ENCODE measurements around the gene CDC25A. TPM values are rescaled to one million over a fixed set of nuclear protein-coding genes. Genes with fewer than 3 reads are reported as not detected.

The CDC25A gene
- total and polyA plus RNA-seq, 2 of the 13 experiments (the other 11 are each of a cell fraction or from before 2014, with no cell fraction given), result 7.9 to 45.4 TPM

DNA sequence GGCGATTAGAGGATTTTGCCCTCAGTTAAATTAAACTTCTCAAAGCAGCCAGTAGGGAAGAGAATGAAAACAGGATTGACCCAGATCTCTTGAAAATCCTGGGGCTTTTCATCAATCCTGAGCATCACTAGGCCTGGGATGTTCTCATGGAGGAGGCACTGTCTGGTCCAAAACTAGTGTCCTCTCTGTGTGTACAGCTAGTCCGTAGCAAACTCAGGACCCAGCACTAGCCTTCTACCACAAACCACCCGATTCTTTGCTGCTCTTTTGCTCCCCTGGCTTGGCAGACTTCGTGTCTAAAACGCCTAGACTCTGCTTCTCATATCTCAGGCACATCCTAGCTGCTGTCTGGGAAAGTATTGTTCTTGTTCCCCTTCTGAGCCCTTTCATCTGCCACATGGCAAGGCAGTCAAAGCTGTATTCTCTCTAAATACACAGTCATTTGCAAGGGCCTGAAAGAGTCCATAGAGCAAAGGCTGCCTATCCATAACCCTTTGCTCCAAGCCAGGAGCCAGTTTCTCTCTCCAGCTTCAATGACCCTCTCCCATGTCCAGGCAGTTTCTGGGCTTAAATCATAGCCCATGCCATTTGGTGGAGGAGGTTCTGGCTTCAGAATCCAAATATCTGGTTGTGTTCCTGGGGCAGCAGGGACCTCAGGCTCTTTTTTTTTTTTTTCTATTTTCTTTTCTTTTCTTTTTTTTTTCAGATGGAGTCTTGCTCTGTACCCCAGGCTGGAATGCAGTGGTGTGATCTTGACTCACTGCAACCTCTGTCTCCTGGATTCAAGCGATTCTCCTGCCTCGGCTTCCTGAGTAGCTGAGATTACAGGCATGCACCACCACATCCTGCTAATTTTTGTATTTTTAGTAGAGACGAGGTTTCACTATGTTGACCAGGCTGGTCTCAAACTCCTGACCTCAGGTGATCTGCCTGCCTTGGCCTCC lies 52.4 kb downstream of the CDC25A start (continued):
- TF ChIP-seq ZFX (CRISPR knock-in tag; IDR thresholded peaks at IDR 0.05; ENCODE audit: low read depth) (peak; percentile 45; the same call in 1 of the 2 replicates), HES4 (CRISPR knock-in tag; IDR thresholded peaks at IDR 0.05; ENCODE audit: borderline replicate concordance) (no peak), ZSCAN29 (CRISPR knock-in tag; conservative IDR thresholded peaks at IDR 0.05) (0 out of 2 replicates have a peak, but pooled peaks have one; percentile 27), SNAPC2 (CRISPR knock-in tag; IDR thresholded peaks at IDR 0.05) (no peak), ZC3H13 (CRISPR knock-in tag; IDR thresholded peaks at IDR 0.05) (no peak), GZF1 (CRISPR knock-in tag; IDR thresholded peaks at IDR 0.05) (0 out of 2 replicates have a peak, but pooled peaks have one; percentile 51), HDAC2 (CRISPR knock-in tag; IDR thresholded peaks at IDR 0.05) (peak; percentile 35; the same call in 1 of the 2 replicates), PHF8 (CRISPR knock-in tag; IDR thresholded peaks at IDR 0.05) (0 out of 2 replicates have a peak, but pooled peaks have one; percentile 29), SOX5 (CRISPR knock-in tag; IDR thresholded peaks at IDR 0.05; ENCODE audit: borderline replicate concordance) (peak; percentile 77), ZNF746 (CRISPR knock-in tag; IDR thresholded peaks at IDR 0.05) (no peak), ZNF24 (IDR thresholded peaks at IDR 0.05) (no peak)
- TF ChIP-seq, protein P1, sequence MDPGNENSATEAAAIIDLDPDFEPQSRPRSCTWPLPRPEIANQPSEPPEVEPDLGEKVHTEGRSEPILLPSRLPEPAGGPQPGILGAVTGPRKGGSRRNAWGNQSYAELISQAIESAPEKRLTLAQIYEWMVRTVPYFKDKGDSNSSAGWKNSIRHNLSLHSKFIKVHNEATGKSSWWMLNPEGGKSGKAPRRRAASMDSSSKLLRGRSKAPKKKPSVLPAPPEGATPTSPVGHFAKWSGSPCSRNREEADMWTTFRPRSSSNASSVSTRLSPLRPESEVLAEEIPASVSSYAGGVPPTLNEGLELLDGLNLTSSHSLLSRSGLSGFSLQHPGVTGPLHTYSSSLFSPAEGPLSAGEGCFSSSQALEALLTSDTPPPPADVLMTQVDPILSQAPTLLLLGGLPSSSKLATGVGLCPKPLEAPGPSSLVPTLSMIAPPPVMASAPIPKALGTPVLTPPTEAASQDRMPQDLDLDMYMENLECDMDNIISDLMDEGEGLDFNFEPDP (CRISPR knock-in tag; conservative IDR thresholded peaks at IDR 0.05), result 0 out of 2 replicates have a peak, but pooled peaks have one; percentile 43
- TF ChIP-seq, protein P2, sequence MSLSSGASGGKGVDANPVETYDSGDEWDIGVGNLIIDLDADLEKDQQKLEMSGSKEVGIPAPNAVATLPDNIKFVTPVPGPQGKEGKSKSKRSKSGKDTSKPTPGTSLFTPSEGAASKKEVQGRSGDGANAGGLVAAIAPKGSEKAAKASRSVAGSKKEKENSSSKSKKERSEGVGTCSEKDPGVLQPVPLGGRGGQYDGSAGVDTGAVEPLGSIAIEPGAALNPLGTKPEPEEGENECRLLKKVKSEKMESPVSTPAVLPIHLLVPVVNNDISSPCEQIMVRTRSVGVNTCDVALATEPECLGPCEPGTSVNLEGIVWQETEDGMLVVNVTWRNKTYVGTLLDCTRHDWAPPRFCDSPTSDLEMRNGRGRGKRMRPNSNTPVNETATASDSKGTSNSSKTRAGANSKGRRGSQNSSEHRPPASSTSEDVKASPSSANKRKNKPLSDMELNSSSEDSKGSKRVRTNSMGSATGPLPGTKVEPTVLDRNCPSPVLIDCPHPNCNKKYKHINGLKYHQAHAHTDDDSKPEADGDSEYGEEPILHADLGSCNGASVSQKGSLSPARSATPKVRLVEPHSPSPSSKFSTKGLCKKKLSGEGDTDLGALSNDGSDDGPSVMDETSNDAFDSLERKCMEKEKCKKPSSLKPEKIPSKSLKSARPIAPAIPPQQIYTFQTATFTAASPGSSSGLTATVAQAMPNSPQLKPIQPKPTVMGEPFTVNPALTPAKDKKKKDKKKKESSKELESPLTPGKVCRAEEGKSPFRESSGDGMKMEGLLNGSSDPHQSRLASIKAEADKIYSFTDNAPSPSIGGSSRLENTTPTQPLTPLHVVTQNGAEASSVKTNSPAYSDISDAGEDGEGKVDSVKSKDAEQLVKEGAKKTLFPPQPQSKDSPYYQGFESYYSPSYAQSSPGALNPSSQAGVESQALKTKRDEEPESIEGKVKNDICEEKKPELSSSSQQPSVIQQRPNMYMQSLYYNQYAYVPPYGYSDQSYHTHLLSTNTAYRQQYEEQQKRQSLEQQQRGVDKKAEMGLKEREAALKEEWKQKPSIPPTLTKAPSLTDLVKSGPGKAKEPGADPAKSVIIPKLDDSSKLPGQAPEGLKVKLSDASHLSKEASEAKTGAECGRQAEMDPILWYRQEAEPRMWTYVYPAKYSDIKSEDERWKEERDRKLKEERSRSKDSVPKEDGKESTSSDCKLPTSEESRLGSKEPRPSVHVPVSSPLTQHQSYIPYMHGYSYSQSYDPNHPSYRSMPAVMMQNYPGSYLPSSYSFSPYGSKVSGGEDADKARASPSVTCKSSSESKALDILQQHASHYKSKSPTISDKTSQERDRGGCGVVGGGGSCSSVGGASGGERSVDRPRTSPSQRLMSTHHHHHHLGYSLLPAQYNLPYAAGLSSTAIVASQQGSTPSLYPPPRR (CRISPR knock-in tag; IDR thresholded peaks at IDR 0.05; ENCODE audit: borderline replicate concordance), result 0 out of 2 replicates have a peak, but pooled peaks have one; percentile 16
- TF ChIP-seq, protein P3, sequence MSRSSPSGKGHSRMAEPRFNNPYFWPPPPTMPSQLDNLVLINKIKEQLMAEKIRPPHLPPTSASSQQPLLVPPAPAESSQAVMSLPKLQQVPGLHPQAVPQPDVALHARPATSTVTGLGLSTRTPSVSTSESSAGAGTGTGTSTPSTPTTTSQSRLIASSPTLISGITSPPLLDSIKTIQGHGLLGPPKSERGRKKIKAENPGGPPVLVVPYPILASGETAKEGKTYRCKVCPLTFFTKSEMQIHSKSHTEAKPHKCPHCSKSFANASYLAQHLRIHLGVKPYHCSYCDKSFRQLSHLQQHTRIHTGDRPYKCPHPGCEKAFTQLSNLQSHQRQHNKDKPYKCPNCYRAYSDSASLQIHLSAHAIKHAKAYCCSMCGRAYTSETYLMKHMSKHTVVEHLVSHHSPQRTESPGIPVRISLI (CRISPR knock-in tag; IDR thresholded peaks at IDR 0.05; ENCODE audit: borderline replicate concordance), result peak; percentile 36; the same call in 1 of the 2 replicates
- TF ChIP-seq, protein P4, sequence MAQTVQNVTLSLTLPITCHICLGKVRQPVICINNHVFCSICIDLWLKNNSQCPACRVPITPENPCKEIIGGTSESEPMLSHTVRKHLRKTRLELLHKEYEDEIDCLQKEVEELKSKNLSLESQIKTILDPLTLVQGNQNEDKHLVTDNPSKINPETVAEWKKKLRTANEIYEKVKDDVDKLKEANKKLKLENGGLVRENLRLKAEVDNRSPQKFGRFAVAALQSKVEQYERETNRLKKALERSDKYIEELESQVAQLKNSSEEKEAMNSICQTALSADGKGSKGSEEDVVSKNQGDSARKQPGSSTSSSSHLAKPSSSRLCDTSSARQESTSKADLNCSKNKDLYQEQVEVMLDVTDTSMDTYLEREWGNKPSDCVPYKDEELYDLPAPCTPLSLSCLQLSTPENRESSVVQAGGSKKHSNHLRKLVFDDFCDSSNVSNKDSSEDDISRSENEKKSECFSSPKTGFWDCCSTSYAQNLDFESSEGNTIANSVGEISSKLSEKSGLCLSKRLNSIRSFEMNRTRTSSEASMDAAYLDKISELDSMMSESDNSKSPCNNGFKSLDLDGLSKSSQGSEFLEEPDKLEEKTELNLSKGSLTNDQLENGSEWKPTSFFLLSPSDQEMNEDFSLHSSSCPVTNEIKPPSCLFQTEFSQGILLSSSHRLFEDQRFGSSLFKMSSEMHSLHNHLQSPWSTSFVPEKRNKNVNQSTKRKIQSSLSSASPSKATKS (CRISPR knock-in tag; IDR thresholded peaks at IDR 0.05), result no peak
- TF ChIP-seq, protein P5, sequence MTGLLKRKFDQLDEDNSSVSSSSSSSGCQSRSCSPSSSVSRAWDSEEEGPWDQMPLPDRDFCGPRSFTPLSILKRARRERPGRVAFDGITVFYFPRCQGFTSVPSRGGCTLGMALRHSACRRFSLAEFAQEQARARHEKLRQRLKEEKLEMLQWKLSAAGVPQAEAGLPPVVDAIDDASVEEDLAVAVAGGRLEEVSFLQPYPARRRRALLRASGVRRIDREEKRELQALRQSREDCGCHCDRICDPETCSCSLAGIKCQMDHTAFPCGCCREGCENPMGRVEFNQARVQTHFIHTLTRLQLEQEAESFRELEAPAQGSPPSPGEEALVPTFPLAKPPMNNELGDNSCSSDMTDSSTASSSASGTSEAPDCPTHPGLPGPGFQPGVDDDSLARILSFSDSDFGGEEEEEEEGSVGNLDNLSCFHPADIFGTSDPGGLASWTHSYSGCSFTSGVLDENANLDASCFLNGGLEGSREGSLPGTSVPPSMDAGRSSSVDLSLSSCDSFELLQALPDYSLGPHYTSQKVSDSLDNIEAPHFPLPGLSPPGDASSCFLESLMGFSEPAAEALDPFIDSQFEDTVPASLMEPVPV (CRISPR knock-in tag; IDR thresholded peaks at IDR 0.05), result no peak
